IMR-90 (cell line): ENCODE data around the gene UCK2. TPM values are rescaled to one million over a fixed set of nuclear protein-coding genes. Genes with fewer than 3 reads are reported as not detected.

Source experiments
- ATAC-seq: fragments of 200-7000 bp; cut with Tn5 transposase; 2 replicates; pipeline ENCODE4 v1.9.1; 2020; ENCODE audit warnings: low read depth, mild to moderate bottlenecking, moderate library complexity
- BruUV-seq: library from RNA; stranded (reverse); fragments of 400-500 nt; replicated peaks from 2 replicates; lab custom pipeline; 2021; lab: Mats Ljungman, UMichigan
- CTCF ChIA-PET: fragments of 300-600 bp; formaldehyde crosslinking; extraction: SDS; loops from one replicate; lab custom pipeline; 2021; ENCODE audit warnings: antibody characterized with exemption; lab: Yijun Ruan, JAX
- POLR2A ChIA-PET: fragments of 300-600 bp; sonication (Branson Sonifier 250); formaldehyde crosslinking; loops from one replicate; lab custom pipeline; 2022; ENCODE audit warnings: antibody characterized with exemption; ENCODE audit not compliant: unreplicated experiment; lab: Charles Lee
- DNase-seq: peaks from one replicate; pipeline ENCODE4 v3.0.0; 2013
- H2AFZ ChIP-seq: replicated peaks from 2 replicates; pipeline ENCODE3; 2013; ENCODE audit warnings: low read length, mild to moderate bottlenecking; ENCODE audit not compliant: poor library complexity
- H2AK5ac ChIP-seq: 2 replicates; pipeline ENCODE4 v1.6.1; 2013; ENCODE audit warnings: low read depth, low read length, inconsistent platforms
- H2AK9ac ChIP-seq: replicated peaks from 2 replicates; pipeline ENCODE3; 2013; ENCODE audit warnings: mild to moderate bottlenecking, low read depth, low read length, moderate library complexity; ENCODE audit not compliant: poor library complexity
- H2BK120ac ChIP-seq: 2 replicates; pipeline ENCODE4 v1.6.1; 2013; ENCODE audit warnings: low read depth, low read length, inconsistent platforms
- H2BK15ac ChIP-seq: 3 replicates; pipeline ENCODE4 v1.6.1; 2013; ENCODE audit warnings: low read depth, low read length, inconsistent platforms
- H2BK20ac ChIP-seq: 2 replicates; pipeline ENCODE4 v1.6.1; 2013; ENCODE audit warnings: low read depth, mild to moderate bottlenecking, inconsistent platforms, low read length, moderate library complexity
- H2BK5ac ChIP-seq: 2 replicates; pipeline ENCODE4 v1.6.1; 2013; ENCODE audit warnings: mild to moderate bottlenecking, low read depth, low read length, inconsistent platforms; ENCODE audit not compliant: poor library complexity, severe bottlenecking
- H3K14ac ChIP-seq: replicated peaks from 2 replicates; pipeline ENCODE4 v1.6.1; 2013; ENCODE audit warnings: low read depth, low read length, inconsistent platforms
- H3K18ac ChIP-seq: 2 replicates; pipeline ENCODE4 v1.6.1; 2013; ENCODE audit warnings: low read depth, low read length, control low read depth
- H3K23ac ChIP-seq: 2 replicates; pipeline ENCODE4 v1.6.1; 2013; ENCODE audit warnings: low read depth, low read length, inconsistent platforms
- H3K27ac ChIP-seq: 2 replicates; pipeline ENCODE4 v1.5.1; 2013; ENCODE audit warnings: mild to moderate bottlenecking, control low read depth, low read length; ENCODE audit not compliant: insufficient read depth
- H3K27me3 ChIP-seq: 2 replicates; pipeline ENCODE4 v1.6.1; 2013; ENCODE audit warnings: low read length; ENCODE audit not compliant: control insufficient read depth, insufficient read depth
- H3K36me3 ChIP-seq: 2 replicates; pipeline ENCODE4 v1.6.1; 2013; ENCODE audit warnings: low read length, mixed read lengths; ENCODE audit not compliant: control insufficient read depth, insufficient read depth
- H3K4ac ChIP-seq: 2 replicates; pipeline ENCODE4 v1.6.1; 2013; ENCODE audit warnings: low read depth, low read length, inconsistent platforms
- H3K4me1 ChIP-seq: 2 replicates; pipeline ENCODE4 v1.6.1; 2013; ENCODE audit warnings: low read length, mixed read lengths; ENCODE audit not compliant: control insufficient read depth, insufficient read depth
- H3K4me2 ChIP-seq: 2 replicates; pipeline ENCODE4 v1.6.1; 2013; ENCODE audit warnings: low read depth, mild to moderate bottlenecking, control low read depth, low read length, moderate library complexity
- H3K4me3 ChIP-seq: 2 replicates; pipeline ENCODE4 v1.5.1; 2013; ENCODE audit warnings: low read depth, mild to moderate bottlenecking, control low read depth, low read length, moderate library complexity; ENCODE audit not compliant: insufficient read depth
- H3K56ac ChIP-seq: 2 replicates; pipeline ENCODE4 v1.6.1; 2013; ENCODE audit warnings: low read length, inconsistent platforms; ENCODE audit not compliant: insufficient read depth; ENCODE audit errors: extremely low read depth
- H3K79me1 ChIP-seq, 2 experiments: 2 replicates each; pipeline ENCODE4 v1.6.1; 2013; ENCODE audit warnings: low read length in 2 of 2, inconsistent platforms in 1 of 2, low read depth in 1 of 2
- H3K9ac ChIP-seq: 2 replicates; pipeline ENCODE4 v1.6.1; 2013; ENCODE audit warnings: low read depth, low read length, control low read depth
- H3K9me1 ChIP-seq: 2 replicates; pipeline ENCODE4 v1.6.1; 2013; ENCODE audit warnings: low read length, inconsistent platforms; ENCODE audit not compliant: insufficient read depth
- H3K9me3 ChIP-seq: 2 replicates; pipeline ENCODE4 v1.6.1; 2013; ENCODE audit warnings: low read length; ENCODE audit not compliant: control insufficient read depth, insufficient read depth
- H4K20me1 ChIP-seq: 2 replicates; pipeline ENCODE4 v1.6.1; 2013; ENCODE audit warnings: low read length, inconsistent platforms; ENCODE audit not compliant: insufficient read depth
- H4K5ac ChIP-seq: 2 replicates; pipeline ENCODE4 v1.6.1; 2013; ENCODE audit warnings: mild to moderate bottlenecking, low read depth, low read length, control low read depth
- H4K8ac ChIP-seq, 2 experiments: 2 replicates each; pipeline ENCODE4 v1.6.1; 2013; ENCODE audit warnings: low read depth in 2 of 2, low read length in 2 of 2, control low read depth in 1 of 2, inconsistent platforms in 1 of 2
- H4K91ac ChIP-seq: 2 replicates; pipeline ENCODE4 v1.6.1; 2013; ENCODE audit warnings: low read depth, low read length, inconsistent platforms; ENCODE audit not compliant: insufficient read depth
- BHLHE40 ChIP-seq: fragments of 150-350 bp; IDR thresholded peaks from 2 replicates; pipeline ENCODE4 v1.6.1; 2016; ENCODE audit warnings: mild to moderate bottlenecking, low read depth, low read length
- CEBPB ChIP-seq: IDR thresholded peaks from 2 replicates; pipeline ENCODE4 v1.6.1; 2012; ENCODE audit warnings: low read depth, low read length, improper control_type of control experiment
- CHD1 ChIP-seq: IDR thresholded peaks from 2 replicates; pipeline ENCODE4 v1.6.1; 2012; ENCODE audit warnings: low read depth, low read length, improper control_type of control experiment
- FOS ChIP-seq: fragments of 150-350 bp; IDR thresholded peaks from 2 replicates; pipeline ENCODE4 v1.6.1; 2016; ENCODE audit warnings: low read depth, low read length
- MAFK ChIP-seq: IDR thresholded peaks from 2 replicates; pipeline ENCODE4 v1.6.1; 2012; ENCODE audit warnings: low read depth, low read length, improper control_type of control experiment
- MAZ ChIP-seq: IDR thresholded peaks from 2 replicates; pipeline ENCODE4 v1.6.1; 2012; ENCODE audit warnings: low read depth, mild to moderate bottlenecking, low read length, improper control_type of control experiment, moderate library complexity, borderline replicate concordance
- MXI1 ChIP-seq: IDR thresholded peaks from 2 replicates; pipeline ENCODE4 v1.6.1; 2012; ENCODE audit warnings: low read depth, mild to moderate bottlenecking, low read length, moderate library complexity, borderline replicate concordance
- NFE2L2 ChIP-seq: fragments of 150-350 bp; IDR thresholded peaks from 2 replicates; pipeline ENCODE4 v1.6.1; 2016; ENCODE audit warnings: low read depth, mild to moderate bottlenecking, low read length
- POLR2A ChIP-seq: IDR thresholded peaks from 2 replicates; pipeline ENCODE4 v1.6.1; 2012; ENCODE audit warnings: mild to moderate bottlenecking, low read depth, low read length
- RAD21 ChIP-seq: IDR thresholded peaks from 2 replicates; pipeline ENCODE4 v1.6.1; 2012; ENCODE audit warnings: low read length, improper control_type of control experiment
- RCOR1 ChIP-seq: IDR thresholded peaks from 2 replicates; pipeline ENCODE4 v1.6.1; 2012; ENCODE audit warnings: mild to moderate bottlenecking, low read length, improper control_type of control experiment; ENCODE audit not compliant: insufficient replicate concordance
- RFX5 ChIP-seq: IDR thresholded peaks from 2 replicates; pipeline ENCODE4 v1.8.0; 2012; ENCODE audit warnings: low read depth, mild to moderate bottlenecking, low read length, moderate library complexity
- SMC3 ChIP-seq: fragments of 150-350 bp; IDR thresholded peaks from 2 replicates; pipeline ENCODE4 v1.6.1; 2016; ENCODE audit warnings: low read depth, mild to moderate bottlenecking, antibody characterized with exemption, low read length, moderate library complexity
- WGBS, 2 experiments: methylation state at CpG; one replicate each; pipeline versions ENCODE4 v1.1.5 to v1.1.7; 2013; ENCODE audit warnings: missing lambda C conversion rate in 2 of 2; ENCODE audit not compliant: insufficient read length in 1 of 2; ENCODE audit errors: extremely low coverage in 2 of 2; 5-methylcytosine and 5-hydroxymethylcytosine counted together
- dilution Hi-C: fragments of 300-500 bp; cut with HindIII; formaldehyde crosslinking; loops from one replicate; pipeline ENCODE4 v1.14.3; 2018; ENCODE audit warnings: low sequenced_read_pairs; ENCODE audit not compliant: unreplicated experiment
- in situ Hi-C: fragments of 300-500 bp; cut with MboI; formaldehyde crosslinking; loops from 3 replicates; pipeline ENCODE4 v1.14.3; 2019; ENCODE audit warnings: low sequenced_read_pairs, inconsistent platforms, mixed read lengths
- intact Hi-C: fragments of 100-400 bp; cut with micrococcal nuclease; formaldehyde crosslinking; loops from 2 replicates; pipeline ENCODE4 v1.10.0; 2022
- polyA plus RNA-seq, 3 experiments: library from polyadenylated mRNA; depleted of rRNA; stranded (reverse); fragments of >200 nt; gene quantifications; 2 replicates each; pipeline ENCODE4 v1.2.3, GENCODE V29; 2012; ENCODE audit warnings: low replicate concordance in 1 of 3
- total RNA-seq: library from RNA; depleted of rRNA; stranded (reverse); fragments of >200 nt; gene quantifications from 2 replicates; pipeline ENCODE4 v1.2.3, GENCODE V29; 2012
- TF ChIP-seq, protein P1 (sequence below): conservative IDR thresholded peaks from 2 replicates; pipeline ENCODE4 v1.5.1; 2012; ENCODE audit warnings: mild to moderate bottlenecking, low read depth, low read length, improper control_type of control experiment
- TF ChIP-seq, protein P2 (sequence below): fragments of 150-350 bp; IDR thresholded peaks from 2 replicates; pipeline ENCODE4 v1.6.1; 2017; ENCODE audit warnings: mild to moderate bottlenecking, antibody characterized with exemption, low read length, low read depth
- TF ChIP-seq, protein P3 (sequence below): fragments of 150-350 bp; IDR thresholded peaks from 2 replicates; pipeline ENCODE4 v1.6.1; 2016; ENCODE audit warnings: low read depth, mild to moderate bottlenecking, low read length, moderate library complexity, borderline replicate concordance

UCK2 gene
- total and polyA plus RNA-seq, 2 of the 4 experiments (the other 2 are of a cell fraction) = 83.0 to 87.8 TPM

DNA sequence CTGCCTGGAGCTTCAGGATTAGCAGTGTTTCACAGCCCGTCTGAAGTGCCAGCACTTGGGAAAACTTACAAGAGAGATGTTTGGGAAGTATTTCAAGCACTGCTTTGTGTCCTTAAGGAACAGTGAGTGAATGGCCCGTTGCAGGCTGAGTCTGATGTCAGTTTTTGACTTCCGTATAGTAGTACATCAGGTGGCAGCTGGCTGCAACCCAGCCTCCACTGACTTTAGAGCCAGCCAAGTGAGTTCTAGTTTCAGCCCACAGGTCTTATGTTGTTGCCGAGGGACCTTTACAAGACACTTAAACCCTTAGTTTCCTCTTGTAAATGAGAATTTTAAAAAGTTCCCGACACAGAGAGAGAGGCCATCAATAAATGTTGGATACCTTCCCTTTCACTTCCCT is 35.0 kb downstream of the UCK2 start:
- Histone ChIP-seq H4K20me1 (peaks cover 53% of the 10 kb centered on the region), H4K5ac (no peak overlapping the region; the same call in 1 of the 2 replicates), H3K18ac (no peak overlapping the region), H2BK20ac (no peak overlapping the region), H3K4me3 (no peak overlapping the region), H4K91ac (no peak overlapping the region), H2BK120ac (no peak overlapping the region), H3K27me3 (no peaks in the 10 kb centered on the region), H3K9ac (no peak overlapping the region), H3K56ac (no peak overlapping the region), H3K79me1 (peaks cover 38 to 76% of the 10 kb centered on the region in 2 experiments), H3K4me1 (peaks cover 9% of the 10 kb centered on the region), H2BK5ac (no peak overlapping the region), H3K14ac (no peak overlapping the region), H2AFZ (no peak overlapping the region), H3K27ac (no peak overlapping the region), H3K9me3 (no peaks in the 10 kb centered on the region), H3K9me1 (peaks cover 23% of the 10 kb centered on the region), H3K4ac (no peak overlapping the region), H3K23ac (no peak overlapping the region), H2BK15ac (no peak overlapping the region), H2AK9ac (no peak overlapping the region), H4K8ac (no peak overlapping the region), H2AK5ac (no peak overlapping the region), H3K4me2 (no peak overlapping the region), H3K36me3 (no peaks in the 10 kb centered on the region)
- ChIA-PET CTCF (interaction anchor here (1.1 kb wide), 1 partner anchor 32 kb away, joined by 4 read pairs; no protein-coding TSS in a partner anchor), POLR2A (no interaction called here)
- ATAC-seq (no peak), DNase-seq (no peak)
- in situ Hi-C loops = no loop called here
- BruUV-seq = no TSS peak
- 88% methylated on average over 1 of the region's 5 CpGs; no CpG with 5 or more reads in 1 of the 2 experiments for WGBS, 2 experiments
- intact Hi-C loops = no loop called here
- dilution Hi-C loops = no loop called here
- TF ChIP-seq MAFK (no peak), MXI1 (no peak), RAD21 (no peak), FOS (no peak), RFX5 (no peak), BHLHE40 (no peak), CHD1 (no peak), CEBPB (no peak), POLR2A (no peak), NFE2L2 (no peak), SMC3 (no peak), RCOR1 (no peak), MAZ (no peak)
- TF ChIP-seq, protein P1, sequence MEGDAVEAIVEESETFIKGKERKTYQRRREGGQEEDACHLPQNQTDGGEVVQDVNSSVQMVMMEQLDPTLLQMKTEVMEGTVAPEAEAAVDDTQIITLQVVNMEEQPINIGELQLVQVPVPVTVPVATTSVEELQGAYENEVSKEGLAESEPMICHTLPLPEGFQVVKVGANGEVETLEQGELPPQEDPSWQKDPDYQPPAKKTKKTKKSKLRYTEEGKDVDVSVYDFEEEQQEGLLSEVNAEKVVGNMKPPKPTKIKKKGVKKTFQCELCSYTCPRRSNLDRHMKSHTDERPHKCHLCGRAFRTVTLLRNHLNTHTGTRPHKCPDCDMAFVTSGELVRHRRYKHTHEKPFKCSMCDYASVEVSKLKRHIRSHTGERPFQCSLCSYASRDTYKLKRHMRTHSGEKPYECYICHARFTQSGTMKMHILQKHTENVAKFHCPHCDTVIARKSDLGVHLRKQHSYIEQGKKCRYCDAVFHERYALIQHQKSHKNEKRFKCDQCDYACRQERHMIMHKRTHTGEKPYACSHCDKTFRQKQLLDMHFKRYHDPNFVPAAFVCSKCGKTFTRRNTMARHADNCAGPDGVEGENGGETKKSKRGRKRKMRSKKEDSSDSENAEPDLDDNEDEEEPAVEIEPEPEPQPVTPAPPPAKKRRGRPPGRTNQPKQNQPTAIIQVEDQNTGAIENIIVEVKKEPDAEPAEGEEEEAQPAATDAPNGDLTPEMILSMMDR = no peak
- TF ChIP-seq, protein P2, sequence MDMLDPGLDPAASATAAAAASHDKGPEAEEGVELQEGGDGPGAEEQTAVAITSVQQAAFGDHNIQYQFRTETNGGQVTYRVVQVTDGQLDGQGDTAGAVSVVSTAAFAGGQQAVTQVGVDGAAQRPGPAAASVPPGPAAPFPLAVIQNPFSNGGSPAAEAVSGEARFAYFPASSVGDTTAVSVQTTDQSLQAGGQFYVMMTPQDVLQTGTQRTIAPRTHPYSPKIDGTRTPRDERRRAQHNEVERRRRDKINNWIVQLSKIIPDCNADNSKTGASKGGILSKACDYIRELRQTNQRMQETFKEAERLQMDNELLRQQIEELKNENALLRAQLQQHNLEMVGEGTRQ = no peak
- TF ChIP-seq, protein P3, sequence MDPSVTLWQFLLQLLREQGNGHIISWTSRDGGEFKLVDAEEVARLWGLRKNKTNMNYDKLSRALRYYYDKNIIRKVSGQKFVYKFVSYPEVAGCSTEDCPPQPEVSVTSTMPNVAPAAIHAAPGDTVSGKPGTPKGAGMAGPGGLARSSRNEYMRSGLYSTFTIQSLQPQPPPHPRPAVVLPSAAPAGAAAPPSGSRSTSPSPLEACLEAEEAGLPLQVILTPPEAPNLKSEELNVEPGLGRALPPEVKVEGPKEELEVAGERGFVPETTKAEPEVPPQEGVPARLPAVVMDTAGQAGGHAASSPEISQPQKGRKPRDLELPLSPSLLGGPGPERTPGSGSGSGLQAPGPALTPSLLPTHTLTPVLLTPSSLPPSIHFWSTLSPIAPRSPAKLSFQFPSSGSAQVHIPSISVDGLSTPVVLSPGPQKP = no peak
